NOMO-1 treated with DMSO at 0.1 percent for 48 hours (cell line): ENCODE data around the gene RASAL2.
"Not testable (repeated sequence)": the region's sequence is repeated elsewhere in the genome, so short reads cannot be mapped to it uniquely, and the experiment has no call there.

Experiments used
- DNase-seq: peaks from one replicate; lab custom pipeline; 2025; ENCODE audit not compliant: unreplicated experiment; lab: John Stamatoyannopoulos, UW

RASAL2 gene

DNA sequence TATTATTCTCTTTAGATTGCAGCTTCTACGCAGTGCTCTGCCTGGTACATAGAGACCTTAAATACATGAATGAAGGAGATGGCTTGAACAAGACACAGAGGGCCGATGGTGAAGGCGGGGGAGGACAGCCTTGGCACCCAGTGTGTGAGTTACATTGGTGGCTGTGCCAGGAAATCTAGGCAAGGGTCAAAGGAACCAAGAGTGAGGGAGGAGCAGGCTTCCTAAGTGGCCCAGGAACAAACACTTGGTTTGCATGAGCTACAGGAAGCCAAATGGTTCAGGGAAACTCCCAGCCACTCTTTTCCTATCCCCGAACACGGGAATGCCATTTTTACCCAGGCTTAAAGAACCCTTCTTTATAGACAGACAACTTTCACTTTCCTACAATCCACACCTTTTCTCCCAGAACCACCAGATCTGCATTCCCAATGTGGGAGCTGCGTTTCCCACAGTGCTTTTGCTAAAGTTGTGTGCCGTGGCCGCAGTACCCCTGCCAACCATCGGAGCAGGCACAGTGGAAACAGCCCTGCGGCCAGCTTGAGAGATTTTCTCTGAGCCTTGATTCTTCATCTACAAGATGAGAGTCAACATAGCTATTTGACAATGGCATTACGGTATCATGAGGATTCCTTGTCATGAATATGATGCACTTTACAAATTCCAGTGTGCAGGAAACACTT is 406.3 kb downstream of the RASAL2 start:
- DNase-seq: no peak

GRCh38 chr1:178500936-178501554 is 407.1 kb downstream of the RASAL2 start:
- no peak for DNase-seq

- peak; percentile 59 for DNase-seq
Measured at GRCh38 chr1:178501705-178502329, 407.9 kb downstream of the RASAL2 start.

GRCh38 chr1:178502330-178502714 is 408.4 kb downstream of the RASAL2 start:
- DNase-seq: no peak

- DNase-seq: no peak
Measured at GRCh38 chr1:178502856-178503255, 409.0 kb downstream of the RASAL2 start.

GRCh38 chr1:178503316-178503715 is 409.4 kb downstream of the RASAL2 start:
- not testable (repeated sequence) for DNase-seq

- DNase-seq: no peak
Measured at GRCh38 chr1:178503849-178504248, 409.9 kb downstream of the RASAL2 start.

DNA sequence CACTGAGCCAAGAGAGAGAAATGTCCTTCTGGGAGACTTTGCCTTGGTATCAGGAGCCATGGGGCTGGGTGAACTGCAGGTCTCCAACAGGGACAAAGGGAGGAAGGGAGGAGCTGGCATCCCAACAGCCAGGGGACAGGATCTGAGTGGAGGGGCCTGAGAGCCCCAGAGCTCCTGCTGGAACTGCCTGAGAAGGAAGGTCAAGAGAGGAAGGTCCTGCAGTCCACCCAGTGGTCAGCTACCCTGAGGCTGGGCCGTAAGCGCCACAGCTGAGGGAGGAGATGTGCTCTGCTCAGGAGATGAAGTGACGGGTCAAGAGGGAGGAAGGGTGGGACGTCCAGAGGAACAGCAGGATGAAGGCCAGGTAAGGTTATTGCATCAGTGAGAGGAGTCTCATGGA is 410.4 kb downstream of the RASAL2 start:
- DNase-seq: no peak

DNA sequence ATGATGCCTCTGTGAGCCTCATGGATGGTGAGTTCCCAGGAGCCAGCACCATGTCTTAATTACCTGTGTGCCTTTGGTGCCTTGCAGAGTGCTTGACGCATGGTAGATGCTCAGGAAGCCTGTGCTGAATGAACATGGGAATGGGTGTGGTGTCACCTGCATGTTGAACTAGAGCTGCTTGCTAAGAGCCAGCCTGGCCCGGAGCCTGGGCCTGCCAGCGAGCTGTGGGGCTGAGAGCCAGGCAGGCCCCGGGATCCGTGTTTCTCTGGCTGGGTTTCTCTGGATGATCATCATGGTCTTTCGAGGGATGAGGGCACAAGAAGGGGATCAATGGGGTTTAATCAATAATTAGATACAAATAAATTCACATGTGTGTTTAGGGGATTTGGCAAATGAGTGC is 412.3 kb downstream of the RASAL2 start:
- no peak for DNase-seq

GRCh38 chr1:178506669-178507068 is 412.8 kb downstream of the RASAL2 start:
- no peak for DNase-seq

- no peak for DNase-seq
Measured at GRCh38 chr1:178509414-178510007, 415.6 kb downstream of the RASAL2 start.

GRCh38 chr1:178510155-178510554 is 416.3 kb downstream of the RASAL2 start:
- DNase-seq: no peak

- no peak for DNase-seq
Measured at GRCh38 chr1:178512566-178513277, 418.8 kb downstream of the RASAL2 start, which contains the start of gene TEX35. TSS of gene TEX35 (plus strand) at chr1:178513109. CDS start at chr1:178513189, 80 bp downstream.

GRCh38 chr1:178513278-178513983 is 419.5 kb downstream of the RASAL2 start:
- DNase-seq: no peak

DNA sequence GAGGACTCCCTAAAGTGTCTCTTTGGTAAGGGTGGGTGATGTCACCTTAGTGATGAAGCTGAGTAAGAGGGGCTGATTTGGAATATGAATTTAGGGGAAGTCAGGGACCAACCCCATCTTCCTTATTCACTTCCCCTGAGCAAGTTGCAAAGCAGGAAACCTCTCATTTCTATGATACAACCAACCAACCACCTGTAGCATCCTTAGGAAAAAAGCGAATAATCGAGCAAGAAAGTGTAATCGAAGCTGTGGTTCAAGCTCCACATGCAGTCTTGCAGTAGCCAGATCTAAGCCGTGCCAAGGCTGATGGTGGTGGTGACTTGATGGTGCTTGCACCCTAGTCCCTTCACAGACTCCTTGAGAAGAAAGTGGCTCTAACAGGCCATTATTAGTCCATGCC is 422.2 kb downstream of the RASAL2 start:
- DNase-seq: no peak

DNA sequence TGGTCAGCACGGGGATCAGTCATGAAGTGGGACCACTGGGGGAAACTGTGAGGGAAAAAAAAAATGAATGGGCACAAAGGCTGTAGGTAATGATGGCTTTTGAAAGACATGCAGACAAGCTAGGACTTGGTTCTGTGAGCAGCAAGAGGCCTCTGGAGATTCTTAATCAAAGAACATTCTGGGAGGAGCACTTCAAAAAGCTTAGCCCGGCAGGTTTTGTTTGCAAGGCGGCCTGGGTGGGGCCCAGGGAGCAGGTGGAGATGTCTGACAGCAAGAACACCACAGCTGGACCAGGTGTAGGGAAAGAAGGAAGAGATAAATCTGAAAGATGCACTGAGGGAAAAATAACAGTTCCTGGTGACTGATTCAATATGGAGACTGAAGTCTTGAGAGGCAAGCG is 425.0 kb downstream of the RASAL2 start:
- no peak for DNase-seq

DNA sequence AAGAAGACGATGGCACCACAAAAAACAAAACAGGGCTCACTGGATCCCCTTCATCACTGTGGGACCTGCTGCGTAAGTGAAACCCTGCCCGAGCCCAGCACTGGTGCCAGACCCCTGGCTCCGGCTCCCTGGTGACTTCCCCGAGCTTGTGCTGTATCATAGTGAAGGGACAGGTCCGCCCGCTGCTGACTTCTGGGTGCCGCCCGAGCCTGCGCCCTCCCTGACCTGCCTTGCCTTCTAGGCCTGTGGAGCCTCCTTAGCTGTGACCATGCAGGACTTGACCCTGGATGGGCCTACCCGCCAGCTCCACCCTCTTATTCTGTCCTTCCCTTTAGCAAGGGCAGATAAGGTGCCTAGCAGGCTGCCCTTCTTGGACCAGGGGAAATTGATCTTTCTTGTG is 426.9 kb downstream of the RASAL2 start:
- DNase-seq: no peak

DNA sequence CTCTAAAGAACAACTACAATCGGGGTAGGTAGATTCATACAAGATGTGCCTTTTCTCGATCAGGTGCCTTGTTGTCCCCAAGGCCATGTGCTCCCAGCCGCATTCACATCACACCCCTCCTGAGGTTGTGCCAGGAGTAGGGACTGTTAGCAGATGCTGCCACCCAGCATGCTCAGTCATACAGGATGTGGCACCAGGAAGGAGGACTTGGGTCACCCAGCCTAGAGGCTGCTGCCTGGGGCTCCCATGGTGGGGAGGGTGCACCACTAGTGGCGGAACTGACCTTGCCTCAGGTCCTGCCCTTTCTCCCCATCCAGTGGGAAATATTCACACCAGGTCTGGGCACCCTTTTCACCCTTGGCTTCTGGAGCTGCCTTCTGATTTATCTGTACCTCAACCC is 427.3 kb downstream of the RASAL2 start:
- no peak for DNase-seq

DNA sequence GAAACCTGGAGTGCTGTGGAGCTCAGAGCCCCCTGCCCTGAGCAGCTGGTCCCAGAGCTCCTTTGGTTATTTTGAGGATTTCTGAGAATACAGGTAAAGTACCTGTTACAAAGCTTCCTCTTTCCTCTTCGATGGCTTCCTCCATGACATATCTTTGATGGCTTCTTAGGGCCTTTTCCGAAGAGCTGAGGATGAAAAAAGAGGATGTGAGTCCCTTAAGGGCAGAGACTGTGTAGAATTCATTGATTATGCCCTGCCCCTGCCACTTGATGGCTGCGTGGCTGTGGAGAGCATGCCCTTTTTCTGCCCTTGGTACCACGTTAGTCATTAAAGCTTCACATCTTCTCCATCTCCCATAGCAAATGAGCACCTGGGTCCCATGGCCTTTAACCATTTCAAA is 433.2 kb downstream of the RASAL2 start:
- DNase-seq: no peak

DNA sequence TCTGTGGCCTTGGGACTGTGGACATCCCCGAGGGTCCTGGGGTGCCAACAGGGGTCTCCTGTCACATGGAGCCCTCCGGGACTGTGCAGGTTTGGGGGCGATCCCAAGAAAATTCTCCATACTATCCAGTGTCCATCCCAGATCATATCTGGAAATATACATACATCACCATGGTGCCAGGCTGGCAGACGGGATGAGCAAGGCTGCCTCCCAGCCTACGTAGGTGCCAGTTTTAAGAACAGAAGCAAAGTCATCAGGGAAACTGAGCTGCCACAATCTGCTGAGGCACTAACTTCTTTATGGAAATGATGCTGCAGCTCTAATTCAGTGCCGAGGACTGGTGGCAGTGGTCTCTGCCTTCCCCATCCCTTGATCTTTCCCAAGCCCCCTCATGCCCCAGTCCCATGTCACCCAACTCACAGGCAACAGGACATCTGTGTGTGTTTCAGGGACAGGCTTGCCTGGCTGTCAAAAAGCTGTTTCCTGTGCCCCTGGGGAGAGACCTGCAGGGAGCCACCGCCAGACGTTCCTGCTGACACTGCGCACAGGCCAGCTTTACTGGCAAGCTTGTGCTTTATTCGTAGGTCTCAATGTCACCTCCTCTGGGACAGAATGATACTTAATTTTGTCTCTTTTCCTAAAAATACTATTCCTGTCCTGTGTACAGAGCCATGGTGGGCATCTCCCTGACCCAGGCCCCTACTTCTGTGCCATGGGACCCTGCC is 434.5 kb downstream of the RASAL2 start:
- no peak for DNase-seq
